Measurements from ENCODE around the gene RGS3.

DNA sequence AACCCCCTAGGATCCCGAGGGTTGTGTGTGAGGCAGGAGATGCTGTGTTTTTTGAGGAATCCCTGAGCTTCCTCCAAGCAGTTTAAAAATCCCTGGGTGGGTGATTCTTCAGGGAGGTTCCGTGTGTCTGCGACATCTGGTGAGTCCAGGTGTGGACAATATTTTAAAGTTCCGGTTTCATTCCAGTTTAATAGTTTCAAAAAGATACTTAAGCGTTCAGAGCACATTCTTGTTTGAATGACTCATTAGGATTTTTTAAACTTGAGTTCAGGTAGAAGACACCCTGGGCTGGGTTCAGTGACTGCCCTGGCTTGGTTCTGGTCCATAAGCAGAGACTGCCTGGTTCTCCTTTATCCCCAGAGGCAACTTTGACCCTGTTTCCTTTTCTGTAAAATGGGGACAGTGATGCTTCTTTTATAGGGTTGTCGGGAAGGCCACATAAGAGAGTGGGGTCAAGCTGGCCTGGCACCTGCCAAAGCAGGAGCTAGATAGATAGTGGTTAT lies 119.2 kb downstream of the RGS3 start:
- TF ChIP-seq, protein P1, sequence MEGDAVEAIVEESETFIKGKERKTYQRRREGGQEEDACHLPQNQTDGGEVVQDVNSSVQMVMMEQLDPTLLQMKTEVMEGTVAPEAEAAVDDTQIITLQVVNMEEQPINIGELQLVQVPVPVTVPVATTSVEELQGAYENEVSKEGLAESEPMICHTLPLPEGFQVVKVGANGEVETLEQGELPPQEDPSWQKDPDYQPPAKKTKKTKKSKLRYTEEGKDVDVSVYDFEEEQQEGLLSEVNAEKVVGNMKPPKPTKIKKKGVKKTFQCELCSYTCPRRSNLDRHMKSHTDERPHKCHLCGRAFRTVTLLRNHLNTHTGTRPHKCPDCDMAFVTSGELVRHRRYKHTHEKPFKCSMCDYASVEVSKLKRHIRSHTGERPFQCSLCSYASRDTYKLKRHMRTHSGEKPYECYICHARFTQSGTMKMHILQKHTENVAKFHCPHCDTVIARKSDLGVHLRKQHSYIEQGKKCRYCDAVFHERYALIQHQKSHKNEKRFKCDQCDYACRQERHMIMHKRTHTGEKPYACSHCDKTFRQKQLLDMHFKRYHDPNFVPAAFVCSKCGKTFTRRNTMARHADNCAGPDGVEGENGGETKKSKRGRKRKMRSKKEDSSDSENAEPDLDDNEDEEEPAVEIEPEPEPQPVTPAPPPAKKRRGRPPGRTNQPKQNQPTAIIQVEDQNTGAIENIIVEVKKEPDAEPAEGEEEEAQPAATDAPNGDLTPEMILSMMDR (IDR thresholded peaks at IDR 0.05; ENCODE audit: low read depth, low read length), result no peak
- TF ChIP-seq EZH2phosphoT487 (IDR thresholded peaks at IDR 0.05; ENCODE audit: low read depth), result no peak

All from OCI-LY3 (cell line).